H9 (cell line): Measurements from ENCODE around the gene ARMS2. TPM values are rescaled to one million over a fixed set of nuclear protein-coding genes. Genes with fewer than 3 reads are reported as not detected.

Experiments
- DNase-seq: peaks from one replicate; pipeline ENCODE4 v3.0.0-alpha.2; 2017
- H2AFZ ChIP-seq: one replicate; pipeline ENCODE4 v1.6.1; 2013; ENCODE audit warnings: mild to moderate bottlenecking, low read length, control low read depth, moderate library complexity
- H2AK5ac ChIP-seq: 2 replicates; pipeline ENCODE4 v1.6.1; 2013; ENCODE audit warnings: low read length, control low read depth, mixed read lengths; ENCODE audit not compliant: insufficient read length
- H2BK120ac ChIP-seq: one replicate; pipeline ENCODE4 v1.6.1; 2013; ENCODE audit warnings: low read depth, mild to moderate bottlenecking, low read length, control low read depth, inconsistent platforms; ENCODE audit not compliant: poor library complexity, severe bottlenecking
- H2BK12ac ChIP-seq: 2 replicates; pipeline ENCODE4 v1.6.1; 2013; ENCODE audit warnings: low read length, control low read depth, mixed read lengths, low read depth; ENCODE audit not compliant: insufficient read length
- H2BK15ac ChIP-seq: 2 replicates; pipeline ENCODE4 v1.6.1; 2013; ENCODE audit warnings: low read depth, low read length, control low read depth
- H2BK20ac ChIP-seq: one replicate; pipeline ENCODE4 v1.6.1; 2013; ENCODE audit warnings: low read depth, mild to moderate bottlenecking, low read length, control low read depth, inconsistent platforms; ENCODE audit not compliant: poor library complexity, severe bottlenecking
- H2BK5ac ChIP-seq: 2 replicates; pipeline ENCODE4 v1.6.1; 2013; ENCODE audit warnings: low read length, control low read depth, mixed read lengths; ENCODE audit not compliant: insufficient read length
- H3K14ac ChIP-seq: 2 replicates; pipeline ENCODE4 v1.6.1; 2013; ENCODE audit warnings: low read length, control low read depth; ENCODE audit not compliant: insufficient read depth
- H3K18ac ChIP-seq: 2 replicates; pipeline ENCODE4 v1.6.1; 2013; ENCODE audit warnings: low read depth, mild to moderate bottlenecking, mixed read lengths, low read length, control low read depth; ENCODE audit not compliant: insufficient read length
- H3K23ac ChIP-seq: 2 replicates; pipeline ENCODE4 v1.6.1; 2013; ENCODE audit warnings: low read length, control low read depth, mixed read lengths, low read depth; ENCODE audit not compliant: insufficient read length
- H3K23me2 ChIP-seq: 2 replicates; pipeline ENCODE4 v1.6.1; 2013; ENCODE audit warnings: low read depth, mild to moderate bottlenecking, mixed read lengths, low read length, control low read depth; ENCODE audit not compliant: insufficient read length, poor library complexity, severe bottlenecking
- H3K27ac ChIP-seq: 2 replicates; pipeline ENCODE4 v1.5.1; 2013; ENCODE audit warnings: low read length, control low read depth, mixed read lengths, low read depth; ENCODE audit not compliant: insufficient read length
- H3K27me3 ChIP-seq: 2 replicates; pipeline ENCODE4 v1.6.1; 2013; ENCODE audit warnings: low read length, control low read depth, inconsistent platforms; ENCODE audit not compliant: insufficient read depth
- H3K4ac ChIP-seq: 2 replicates; pipeline ENCODE4 v1.6.1; 2013; ENCODE audit warnings: low read depth, mild to moderate bottlenecking, control low read depth, inconsistent platforms, low read length, moderate library complexity
- H3K4me1 ChIP-seq: 2 replicates; pipeline ENCODE4 v1.6.1; 2013; ENCODE audit warnings: low read length, control low read depth, inconsistent platforms; ENCODE audit not compliant: insufficient read depth
- H3K4me2 ChIP-seq: 2 replicates; pipeline ENCODE4 v1.6.1; 2013; ENCODE audit warnings: low read length, control low read depth, mixed read lengths; ENCODE audit not compliant: insufficient read length, insufficient read depth
- H3K56ac ChIP-seq: 2 replicates; pipeline ENCODE4 v1.6.1; 2013; ENCODE audit warnings: low read depth, mild to moderate bottlenecking, mixed read lengths, low read length, control low read depth; ENCODE audit not compliant: insufficient read length
- H3K79me1 ChIP-seq: 2 replicates; pipeline ENCODE4 v1.6.1; 2013; ENCODE audit warnings: low read depth, mild to moderate bottlenecking, moderate library complexity, low read length, control low read depth, inconsistent platforms; ENCODE audit not compliant: insufficient read depth, poor library complexity, severe bottlenecking
- H3K79me2 ChIP-seq: 2 replicates; pipeline ENCODE4 v1.6.1; 2013; ENCODE audit warnings: low read length, control low read depth, inconsistent platforms; ENCODE audit not compliant: insufficient read depth
- H3K9ac ChIP-seq: 2 replicates; pipeline ENCODE4 v1.6.1; 2013; ENCODE audit warnings: low read length, control low read depth, mixed read lengths; ENCODE audit not compliant: insufficient read length; ENCODE audit errors: extremely low read depth
- H3K9me3 ChIP-seq: one replicate; pipeline ENCODE4 v1.6.1; 2013; ENCODE audit warnings: low read depth, low read length, inconsistent platforms; ENCODE audit not compliant: control insufficient read depth
- H3T11ph ChIP-seq: one replicate; pipeline ENCODE4 v1.6.1; 2013; ENCODE audit warnings: mild to moderate bottlenecking, low read length, control low read depth, inconsistent platforms
- H4K20me1 ChIP-seq: one replicate; pipeline ENCODE4 v1.6.1; 2013; ENCODE audit not compliant: control insufficient read depth, insufficient read length, insufficient read depth
- H4K5ac ChIP-seq: 2 replicates; pipeline ENCODE4 v1.6.1; 2013; ENCODE audit warnings: low read depth, mild to moderate bottlenecking, mixed read lengths, low read length, control low read depth; ENCODE audit not compliant: insufficient read length
- H4K8ac ChIP-seq: replicated peaks from 2 replicates; pipeline ENCODE4 v1.6.1; 2013; ENCODE audit warnings: low read length, control low read depth, mixed read lengths, low read depth; ENCODE audit not compliant: insufficient read length
- H4K91ac ChIP-seq: 2 replicates; pipeline ENCODE4 v1.6.1; 2013; ENCODE audit warnings: low read depth, mild to moderate bottlenecking, moderate library complexity, mixed read lengths, low read length, control low read depth; ENCODE audit not compliant: insufficient read length
- H3K27ac Mint-ChIP-seq, 3 experiments: 2 replicates in 2 of 3; 3 replicates in 1 of 3; pipeline ENCODE4 v1.8.0; 2020 to 2021; ENCODE audit warnings: mixed read lengths in 3 of 3, mild to moderate bottlenecking in 1 of 3, moderate library complexity in 1 of 3
- H3K27me3 Mint-ChIP-seq: 2 replicates; pipeline ENCODE4 v1.8.0; 2021; ENCODE audit warnings: low read depth, mild to moderate bottlenecking, moderate library complexity, mixed read lengths
- H3K36me3 Mint-ChIP-seq, 3 experiments: 2 replicates in 2 of 3; 3 replicates in 1 of 3; pipeline ENCODE4 v1.8.0; 2020 to 2021; ENCODE audit warnings: low read depth in 3 of 3, mixed read lengths in 3 of 3; ENCODE audit not compliant: insufficient read depth in 1 of 3
- H3K4me1 Mint-ChIP-seq, 2 experiments: 2 replicates each; pipeline ENCODE4 v1.8.0; 2020; ENCODE audit warnings: mixed read lengths in 2 of 2
- H3K4me3 Mint-ChIP-seq, 2 experiments: 2 replicates in 1 of 2; 3 replicates in 1 of 2; pipeline ENCODE4 v1.8.0; 2020 to 2021; ENCODE audit warnings: mild to moderate bottlenecking in 2 of 2, mixed read lengths in 2 of 2, moderate library complexity in 1 of 2
- H3K9me3 Mint-ChIP-seq, 2 experiments: 2 replicates in 1 of 2; 3 replicates in 1 of 2; pipeline ENCODE4 v1.8.0; 2020; ENCODE audit warnings: mild to moderate bottlenecking in 2 of 2, mixed read lengths in 2 of 2, moderate library complexity in 1 of 2
- CTCF ChIP-seq: fragments of 200-600 bp; sonication (generic); conservative IDR thresholded peaks from 3 replicates; pipeline ENCODE4 v1.8.0; 2021; ENCODE audit warnings: antibody characterized with exemption, mild to moderate bottlenecking
- WGBS: extraction: QIAGEN DNeasy Blood & Tissue Kit; methylation state at CpG from one replicate; pipeline ENCODE4 v1.1.7; 2013; ENCODE audit warnings: missing lambda C conversion rate, low lambda C conversion rate, mixed read lengths; ENCODE audit not compliant: insufficient read length; ENCODE audit errors: extremely low coverage; 5-methylcytosine and 5-hydroxymethylcytosine counted together
- total RNA-seq: library from RNA; stranded (reverse); gene quantifications from 2 replicates; pipeline ENCODE4 v1.2.1, GENCODE V29; 2021

Gene ARMS2
- total RNA-seq, 1 experiment from 2014 or later = not detected

- H3K4me2 ChIP-seq = no peak overlapping the region
These were observed 9.7 kb downstream of the ARMS2 start for GRCh38 chr10:122464250-122464510.

More at GRCh38 chr10:122464250-122464510, 9.7 kb downstream of the ARMS2 start:
- Histone ChIP-seq H3K23ac (no peak overlapping the region), H2AK5ac (no peak overlapping the region), H2BK20ac (no peak overlapping the region), H3K9ac (no peak overlapping the region), H3K18ac (no peak overlapping the region), H3T11ph (no peak overlapping the region), H3K23me2 (peaks cover 17% of the 10 kb centered on the region), H2BK12ac (no peak overlapping the region), H3K56ac (no peak overlapping the region), H4K8ac (no peak overlapping the region), H3K79me1 (no peaks in the 10 kb centered on the region), H4K91ac (no peak overlapping the region), H3K4ac (no peak overlapping the region), H2AFZ (no peak overlapping the region), H3K79me2 (no peaks in the 10 kb centered on the region), H2BK15ac (no peak overlapping the region), H4K20me1 (no peaks in the 10 kb centered on the region), H3K4me1 (no peaks in the 10 kb centered on the region), H2BK5ac (no peak overlapping the region), H3K14ac (no peak overlapping the region), H3K9me3 (no peaks in the 10 kb centered on the region), H4K5ac (no peak overlapping the region), H3K27me3 (peaks cover 30% of the 10 kb centered on the region), H3K27ac (no peak overlapping the region), H2BK120ac (no peak overlapping the region)
- TF ChIP-seq CTCF = no peak
- DNase-seq = no peak
- no peak overlapping the region; a peak in 1 of 5 replicates for H3K4me3 Mint-ChIP-seq
- peaks cover 16 to 29% of the 10 kb centered on the region in 2 experiments for H3K4me1 Mint-ChIP-seq
- peaks cover 76% of the 10 kb centered on the region for H3K27me3 Mint-ChIP-seq
- H3K27ac Mint-ChIP-seq = no peak overlapping the region
- no peaks in the 10 kb centered on the region; a peak in 2 of 5 replicates for H3K9me3 Mint-ChIP-seq
- WGBS = no CpG with 5 or more reads among the region's 4 CpGs
- H3K36me3 Mint-ChIP-seq = 0 out of 7 replicates have a peak, but pooled peaks cover 0 to 3% (median 0%) of the 10 kb centered on the region in 3 experiments
